ENCODE results near the gene SPATC1L. TPM values are rescaled to one million over a fixed set of nuclear protein-coding genes. Genes with fewer than 3 reads are reported as not detected.

The SPATC1L gene
- total and polyA plus RNA-seq, 2 donors from 2014 or later, result 3.7 to 8.7 TPM

- H3K4me3 ChIP-seq (ENCODE audit: low read length in 3 of 3), result no peak overlapping the region
- H3K27ac ChIP-seq (ENCODE audit: low read depth in 2 of 2, low read length in 2 of 2), result no peak overlapping the region
- no peaks in the 10 kb centered on the region for H3K9me3 ChIP-seq (ENCODE audit: control insufficient read depth in 2 of 3, insufficient read depth in 1 of 3, low read length in 3 of 3)
- FAIRE-seq (no peak), DNase-seq (peak in 2 of 5 donors; percentile 47 to 70)
- H3K9ac ChIP-seq (ENCODE audit: low read length in 3 of 3), result no peak overlapping the region
- no peaks in the 10 kb centered on the region for H3K36me3 ChIP-seq (ENCODE audit: control insufficient read depth in 2 of 3, insufficient read depth in 3 of 3, low read length in 3 of 3)
- intact Hi-C loops (cut with DNase I), result no loop called here
- H3K27me3 ChIP-seq (ENCODE audit: control insufficient read depth, insufficient read depth, low read length), result no peaks in the 10 kb centered on the region
- no peaks in the 10 kb centered on the region for H3K4me1 ChIP-seq (ENCODE audit: control insufficient read depth in 2 of 3, insufficient read depth in 2 of 3, low read depth in 1 of 3, low read length in 3 of 3)
- no peak for TF ChIP-seq CTCF (IDR thresholded peaks at IDR 0.05; ENCODE audit: borderline replicate concordance, extremely low read depth, insufficient read depth)
These were observed 3.4 kb downstream of the SPATC1L start for GRCh38 chr21:46180778-46181391.

GRCh38 chr21:46180079-46180722, 4.1 kb downstream of the SPATC1L start:
- Histone ChIP-seq H3K9me3 (ENCODE audit: control insufficient read depth in 2 of 3, insufficient read depth in 1 of 3, low read length in 3 of 3) (no peaks in the 10 kb centered on the region), H3K4me1 (ENCODE audit: control insufficient read depth in 2 of 3, insufficient read depth in 2 of 3, low read depth in 1 of 3, low read length in 3 of 3) (no peaks in the 10 kb centered on the region), H3K4me3 (ENCODE audit: low read length in 3 of 3) (no peak overlapping the region), H3K27me3 (ENCODE audit: control insufficient read depth, insufficient read depth, low read length) (no peaks in the 10 kb centered on the region), H3K9ac (ENCODE audit: low read length in 3 of 3) (no peak overlapping the region), H3K36me3 (ENCODE audit: control insufficient read depth in 2 of 3, insufficient read depth in 3 of 3, low read length in 3 of 3) (no peaks in the 10 kb centered on the region), H3K27ac (ENCODE audit: low read depth in 2 of 2, low read length in 2 of 2) (no peak overlapping the region)
- no peak for TF ChIP-seq CTCF (IDR thresholded peaks at IDR 0.05; ENCODE audit: borderline replicate concordance, extremely low read depth, insufficient read depth)
- no peak for DNase-seq
- FAIRE-seq, result no peak
- intact Hi-C loops (cut with DNase I), result no loop called here

GRCh38 chr21:46179708-46180078, 4.6 kb downstream of the SPATC1L start:
- H3K4me1 ChIP-seq (ENCODE audit: control insufficient read depth in 2 of 3, insufficient read depth in 2 of 3, low read depth in 1 of 3, low read length in 3 of 3), result no peaks in the 10 kb centered on the region
- FAIRE-seq, result no peak
- intact Hi-C loops (cut with DNase I), result no loop called here

More at GRCh38 chr21:46179708-46180078, 4.6 kb downstream of the SPATC1L start:
- H3K9ac ChIP-seq (ENCODE audit: low read length in 3 of 3), result no peak overlapping the region
- H3K4me3 ChIP-seq (ENCODE audit: low read length in 3 of 3), result no peak overlapping the region
- no peak for TF ChIP-seq CTCF (IDR thresholded peaks at IDR 0.05; ENCODE audit: borderline replicate concordance, extremely low read depth, insufficient read depth)
- H3K36me3 ChIP-seq (ENCODE audit: control insufficient read depth in 2 of 3, insufficient read depth in 3 of 3, low read length in 3 of 3), result no peaks in the 10 kb centered on the region
- DNase-seq, result peak in 1 of 5 donors; percentile 46
- no peaks in the 10 kb centered on the region for H3K27me3 ChIP-seq (ENCODE audit: control insufficient read depth, insufficient read depth, low read length)
- no peak overlapping the region for H3K27ac ChIP-seq (ENCODE audit: low read depth in 2 of 2, low read length in 2 of 2)
- H3K9me3 ChIP-seq (ENCODE audit: control insufficient read depth in 2 of 3, insufficient read depth in 1 of 3, low read length in 3 of 3), result no peaks in the 10 kb centered on the region
